Panc1 (cell line): ENCODE results near the gene CTNNBIP1. TPM values are rescaled to one million over a fixed set of nuclear protein-coding genes. Genes with fewer than 3 reads are reported as not detected.

Source experiments
- ATAC-seq: fragments of 200-7000 bp; cut with Tn5 transposase; 2 replicates; pipeline ENCODE4 v1.9.1; 2020; ENCODE audit warnings: mild to moderate bottlenecking, moderate library complexity
- BruUV-seq: library from RNA; stranded (reverse); fragments of 400-500 nt; replicated peaks from 2 replicates; lab custom pipeline; 2021; lab: Mats Ljungman, UMichigan
- CTCF ChIA-PET: fragments of 300-600 bp; sonication (Branson Sonifier 250); formaldehyde crosslinking; loops from one replicate; lab custom pipeline; 2022; ENCODE audit warnings: antibody characterized with exemption; lab: Charles Lee
- POLR2A ChIA-PET: fragments of 300-600 bp; sonication (Branson Sonifier 250); formaldehyde crosslinking; loops from one replicate; lab custom pipeline; 2022; ENCODE audit warnings: antibody characterized with exemption; lab: Charles Lee
- DNase-seq: peaks from one replicate; pipeline ENCODE4 v3.0.0-alpha.2; 2010; ENCODE audit warnings: low read depth, low spot score
- H3K27ac ChIP-seq: 2 replicates; pipeline ENCODE4 v1.5.1; 2011; ENCODE audit warnings: mild to moderate bottlenecking, low read length, inconsistent platforms
- H3K27me3 ChIP-seq: fragments of 200-500 bp; sonication (Bioruptor generic); 2 replicates; pipeline ENCODE4 v1.6.0; 2014; ENCODE audit warnings: low read length, inconsistent platforms; ENCODE audit not compliant: control insufficient read depth, insufficient read depth
- H3K36me3 ChIP-seq: fragments of 200-500 bp; sonication (Bioruptor generic); 2 replicates; pipeline ENCODE4 v1.5.1; 2014; ENCODE audit warnings: inconsistent platforms, mild to moderate bottlenecking, low read length, moderate library complexity; ENCODE audit not compliant: control insufficient read depth, insufficient read depth
- H3K4me1 ChIP-seq: 2 replicates; pipeline ENCODE4 v1.5.1; 2011; ENCODE audit warnings: inconsistent platforms, mild to moderate bottlenecking, low read length, moderate library complexity; ENCODE audit not compliant: control insufficient read depth, insufficient read depth
- H3K4me3 ChIP-seq, 2 experiments: 2 replicates each; pipeline ENCODE4 v1.5.1; 2011 to 2012; ENCODE audit warnings: low read depth in 2 of 2, low read length in 2 of 2, mild to moderate bottlenecking in 2 of 2, inconsistent platforms in 1 of 2, moderate library complexity in 1 of 2
- H3K9me3 ChIP-seq: fragments of 200-500 bp; sonication (Bioruptor generic); 2 replicates; pipeline ENCODE4 v1.5.1; 2014; ENCODE audit warnings: low read depth, mild to moderate bottlenecking, inconsistent platforms, low read length, moderate library complexity; ENCODE audit not compliant: control insufficient read depth, insufficient read depth
- CTCF ChIP-seq: fragments of 450-650 bp; IDR thresholded peaks from 2 replicates; pipeline ENCODE4 v1.5.1; 2017; ENCODE audit warnings: mild to moderate bottlenecking
- POLR2AphosphoS5 ChIP-seq: IDR thresholded peaks from 2 replicates; pipeline ENCODE4 v1.6.1; 2012; ENCODE audit warnings: mild to moderate bottlenecking, low read depth, low read length, moderate library complexity
- REST ChIP-seq, 2 experiments: IDR thresholded peaks; 2 replicates each; pipeline ENCODE4 v1.6.1; 2011 to 2012; ENCODE audit warnings: low read depth in 2 of 2, control low read depth in 1 of 2, low read length in 1 of 2, mild to moderate bottlenecking in 1 of 2, moderate library complexity in 1 of 2; ENCODE audit not compliant: insufficient read depth in 1 of 2
- SIN3A ChIP-seq: IDR thresholded peaks from 2 replicates; pipeline ENCODE4 v1.6.1; 2012; ENCODE audit warnings: low read depth, mild to moderate bottlenecking, low read length, moderate library complexity, borderline replicate concordance; ENCODE audit not compliant: insufficient read depth
- TCF7L2 ChIP-seq: IDR thresholded peaks from 2 replicates; pipeline ENCODE4 v1.6.1; 2011; ENCODE audit warnings: mild to moderate bottlenecking, low read depth, low read length, inconsistent platforms
- in situ Hi-C: cut with HindIII; loops from 2 replicates; pipeline ENCODE4 v1.10.0; 2016; ENCODE audit warnings: low sequenced_read_pairs, low pct_unique_long_range_greater_than_20kb
- intact Hi-C: fragments of 100-400 bp; cut with micrococcal nuclease; formaldehyde crosslinking; loops from one replicate; pipeline ENCODE4 v1.10.0; 2022; ENCODE audit not compliant: unreplicated experiment
- total RNA-seq: library from RNA; stranded (reverse); gene quantifications from one replicate; pipeline ENCODE4 v1.2.1, GENCODE V29; 2021; ENCODE audit not compliant: unreplicated experiment

The CTNNBIP1 gene
- total RNA-seq, 1 experiment from 2014 or later: 36.9 TPM

- peak overlapping the region; percentile 61 to 73 for H3K4me3 ChIP-seq
- H3K9me3 ChIP-seq: no peaks in the 10 kb centered on the region
- no peak for DNase-seq
- CTCF ChIA-PET: no interaction called here
- in situ Hi-C loops (no loop called here), intact Hi-C loops (no loop called here)
- no TSS peak for BruUV-seq
- TF ChIP-seq CTCF (no peak), TCF7L2 (no peak), REST (IDR thresholded peaks at IDR 0.05; ENCODE audit: insufficient read depth in 1 of 2, low read depth in 2 of 2, low read length in 1 of 2) (no peak), SIN3A (no peak), POLR2AphosphoS5 (no peak)
- H3K27me3 ChIP-seq: no peaks in the 10 kb centered on the region
- H3K27ac ChIP-seq: peak overlapping the region; percentile 76
- POLR2A ChIA-PET: no interaction called here
- peaks cover 25% of the 10 kb centered on the region for H3K4me1 ChIP-seq
- no peak for ATAC-seq
- H3K36me3 ChIP-seq: no peaks in the 10 kb centered on the region; the same call in 1 of the 2 replicates
These were observed 85.4 kb downstream of the CTNNBIP1 start for GRCh38 chr1:9824702-9825089.

- in situ Hi-C loops: no loop called here
- POLR2A ChIA-PET: no interaction called here
- Histone ChIP-seq H3K4me3 (peak within 1 kb of the TSS; percentile 61 to 82), H3K27me3 (no peaks in the 10 kb centered on the region), H3K27ac (peak within 1 kb of the TSS; percentile 76), H3K9me3 (no peaks in the 10 kb centered on the region), H3K36me3 (no peaks in the 10 kb centered on the region; the same call in 1 of the 2 replicates), H3K4me1 (peaks cover 25% of the 10 kb centered on the region)
- no peak for TF ChIP-seq SIN3A
- TF ChIP-seq POLR2AphosphoS5: no peak; the same call in 1 of the 2 replicates
- no peak for TF ChIP-seq TCF7L2
- TF ChIP-seq CTCF: no peak
- no peak for TF ChIP-seq REST (IDR thresholded peaks at IDR 0.05; ENCODE audit: insufficient read depth in 1 of 2, low read depth in 2 of 2, low read length in 1 of 2)
- no peak for DNase-seq
- peak; percentile 91 for ATAC-seq
- intact Hi-C loops: no loop called here
- CTCF ChIA-PET: no interaction called here
- no TSS peak for BruUV-seq
These were observed 85.9 kb downstream of the CTNNBIP1 start, which contains the start of gene CLSTN1 for GRCh38 chr1:9823943-9824701. Gene CLSTN1, minus strand, starts transcription at chr1:9823965. Its CDS starts 232 bp downstream, at chr1:9823733.
